Cardiac fibroblast (primary cell): ENCODE measurements around the gene VPS37C.

Experiments used
- DNase-seq, 2 donors: peaks; one replicate each; pipeline versions ENCODE4 v3.0.0 to v3.0.0-alpha.2; 2010; ENCODE audit warnings: low read depth in 2 of 2
- H3K4me3 ChIP-seq, 2 donors: replicated peaks in 1 of 2; 1 replicate in 1 of 2; 2 replicates in 1 of 2; pipeline ENCODE4 v1.5.1; 2011; ENCODE audit warnings: low read depth in 2 of 2, low read length in 2 of 2, mild to moderate bottlenecking in 2 of 2, moderate library complexity in 1 of 2
- CTCF ChIP-seq: IDR thresholded peaks from one replicate; pipeline ENCODE4 v1.5.1; 2011; ENCODE audit warnings: low read depth, mild to moderate bottlenecking, low read length, inconsistent platforms

VPS37C gene

GRCh38 chr11:61080526-61080925 lies 80.7 kb downstream of the VPS37C start:
- TF ChIP-seq CTCF = no peak
- no peak for DNase-seq
- H3K4me3 ChIP-seq = no peak overlapping the region
